ENCODE measurements around the gene ZNF549. TPM values are rescaled to one million over a fixed set of nuclear protein-coding genes. Genes with fewer than 3 reads are reported as not detected.

The ZNF549 gene
- total and polyA plus RNA-seq, 2 donors (not counting 1 experiment from before 2014, with no cell fraction given) = 5.4 to 23.0 TPM

GRCh38 chr19:57563547-57563946 is 36.4 kb downstream of the ZNF549 start:
- no peak overlapping the region for H3K27ac ChIP-seq (ENCODE audit: low read length in 2 of 2)
- DNase-seq = no peak
- Mint-ChIP-seq H3K9me3 (ENCODE audit: insufficient read depth) (peaks cover 16% of the 10 kb centered on the region), H3K4me1 (peaks cover 17% of the 10 kb centered on the region), H3K27ac (no peak overlapping the region), H3K4me3 (no peak overlapping the region), H3K27me3 (peaks cover 13% of the 10 kb centered on the region)
- ChIA-PET POLR2A (no interaction called here), CTCF (no interaction called here)
- H3K4me1 ChIP-seq (ENCODE audit: control insufficient read depth in 2 of 2, insufficient read depth in 2 of 2, low read length in 2 of 2) = peaks cover 11 to 15% of the 10 kb centered on the region in 2 donors
- 38% methylated on average over 1 of the region's 1 CpG for WGBS (ENCODE audit: insufficient coverage)
- TF ChIP-seq CTCF (IDR thresholded peaks at IDR 0.05) (no peak), EZH2 (IDR thresholded peaks at IDR 0.05; ENCODE audit: borderline replicate concordance, insufficient read depth, low read depth, low read length, poor library complexity, severe bottlenecking) (no peak)
- intact Hi-C loops (cut with micrococcal nuclease) = no loop called here
- no peaks in the 10 kb centered on the region for H3K36me3 ChIP-seq (replicated peaks in 1 of 2; ENCODE audit: control extremely low read depth in 1 of 2, control insufficient read depth in 1 of 2, extremely low read depth in 1 of 2, insufficient read depth in 2 of 2, low read length in 1 of 2)
- no peak for ATAC-seq (ENCODE audit: low read depth)
- H3K79me2 ChIP-seq (ENCODE audit: control insufficient read depth, insufficient read depth, low read length) = peaks cover 20% of the 10 kb centered on the region
- H4K20me1 ChIP-seq (ENCODE audit: control insufficient read depth, insufficient read depth, low read length, poor library complexity, severe bottlenecking) = no peaks in the 10 kb centered on the region
- H3K9me3 ChIP-seq (ENCODE audit: control extremely low read depth in 1 of 3, control insufficient read depth in 2 of 3, insufficient read depth in 1 of 3, low read length in 2 of 3) = peaks cover 23 to 63% (median 36%) of the 10 kb centered on the region in 3 donors
- H3K27me3 ChIP-seq (replicated peaks in 1 of 4; ENCODE audit: control extremely low read depth in 1 of 4, control insufficient read depth in 3 of 4, insufficient read depth in 4 of 4, low read length in 3 of 4) = peaks cover 0 to 4% (median 2%) of the 10 kb centered on the region in 4 experiments
- no peak overlapping the region for H3K4me2 ChIP-seq (replicated peaks; ENCODE audit: low read depth, low read length, poor library complexity, severe bottlenecking)
- no peak overlapping the region for H2AFZ ChIP-seq (ENCODE audit: insufficient read depth, low read depth, low read length, poor library complexity, severe bottlenecking)
- no peak overlapping the region for H3K4me3 ChIP-seq (ENCODE audit: control extremely low read depth in 1 of 5, extremely low read depth in 1 of 5, insufficient read depth in 1 of 5, low read depth in 2 of 5, low read length in 4 of 5)
- no peak overlapping the region for H3K9ac ChIP-seq (ENCODE audit: low read length)

- H3K9ac ChIP-seq (ENCODE audit: low read length) = no peak overlapping the region
- POLR2A ChIA-PET = interaction anchor here (0.6 kb wide), 1 partner anchor 332 kb away, joined by 4 read pairs; no protein-coding TSS in a partner anchor
- 60% methylated on average over 3 of the region's 7 CpGs for WGBS (ENCODE audit: insufficient coverage)
- H4K20me1 ChIP-seq (ENCODE audit: control insufficient read depth, insufficient read depth, low read length, poor library complexity, severe bottlenecking) = no peaks in the 10 kb centered on the region
- H3K27ac ChIP-seq (ENCODE audit: low read length in 2 of 2) = no peak overlapping the region
- H3K79me2 ChIP-seq (ENCODE audit: control insufficient read depth, insufficient read depth, low read length) = no peaks in the 10 kb centered on the region
- no peak overlapping the region for H3K4me3 Mint-ChIP-seq
- TF ChIP-seq EZH2 (IDR thresholded peaks at IDR 0.05; ENCODE audit: borderline replicate concordance, insufficient read depth, low read depth, low read length, poor library complexity, severe bottlenecking) = no peak
- no peak for TF ChIP-seq CTCF (IDR thresholded peaks at IDR 0.05)
- no peaks in the 10 kb centered on the region for H3K4me1 Mint-ChIP-seq
- ATAC-seq (ENCODE audit: low read depth) (no peak), DNase-seq (no peak)
- H3K4me1 ChIP-seq (ENCODE audit: control insufficient read depth in 2 of 2, insufficient read depth in 2 of 2, low read length in 2 of 2) = no peaks in the 10 kb centered on the region
- H3K4me2 ChIP-seq (replicated peaks; ENCODE audit: low read depth, low read length, poor library complexity, severe bottlenecking) = no peak overlapping the region
- intact Hi-C loops (cut with micrococcal nuclease) = no loop called here
- no peak overlapping the region for H3K4me3 ChIP-seq (ENCODE audit: control extremely low read depth in 1 of 5, extremely low read depth in 1 of 5, insufficient read depth in 1 of 5, low read depth in 2 of 5, low read length in 4 of 5)
- H3K9me3 ChIP-seq (ENCODE audit: control extremely low read depth in 1 of 3, control insufficient read depth in 2 of 3, insufficient read depth in 1 of 3, low read length in 2 of 3) = peaks cover 23 to 79% (median 55%) of the 10 kb centered on the region in 3 donors
- H3K27me3 ChIP-seq (replicated peaks in 1 of 4; ENCODE audit: control extremely low read depth in 1 of 4, control insufficient read depth in 3 of 4, insufficient read depth in 4 of 4, low read length in 3 of 4) = peaks cover 0 to 3% (median 0%) of the 10 kb centered on the region in 4 experiments
- CTCF ChIA-PET = no interaction called here
- no peak overlapping the region for H2AFZ ChIP-seq (ENCODE audit: insufficient read depth, low read depth, low read length, poor library complexity, severe bottlenecking)
- H3K9me3 Mint-ChIP-seq (ENCODE audit: insufficient read depth) = peaks cover 20% of the 10 kb centered on the region
- H3K36me3 ChIP-seq (replicated peaks in 1 of 2; ENCODE audit: control extremely low read depth in 1 of 2, control insufficient read depth in 1 of 2, extremely low read depth in 1 of 2, insufficient read depth in 2 of 2, low read length in 1 of 2) = peaks cover 0 to 2% of the 10 kb centered on the region in 2 experiments
- no peak overlapping the region for H3K27ac Mint-ChIP-seq
- H3K27me3 Mint-ChIP-seq = peaks cover 10% of the 10 kb centered on the region
These were observed 39.5 kb downstream of the ZNF549 start for GRCh38 chr19:57566396-57567265.
